ENCODE results near the gene GNG7.
A peak's percentile ranks its signal among the peaks of the same experiment; 100 is the strongest.
"Not testable (repeated sequence)": the region's sequence is repeated elsewhere in the genome, so short reads cannot be mapped to it uniquely, and the experiment has no call there.

The GNG7 gene

GRCh38 chr19:2582984-2583956 is 119.2 kb downstream of the GNG7 start:
- H3K27ac ChIP-seq (ENCODE audit: low read length): no peak overlapping the region
- no peaks in the 10 kb centered on the region for H3K79me2 ChIP-seq (ENCODE audit: low read length)
- no peaks in the 10 kb centered on the region for H3K9me2 ChIP-seq (replicated peaks; ENCODE audit: insufficient read depth, low read length)
- H3K9ac ChIP-seq (ENCODE audit: low read length): no peak overlapping the region
- H3K4me2 ChIP-seq (ENCODE audit: low read depth, low read length): no peak overlapping the region
- H3F3A ChIP-seq (ENCODE audit: insufficient read depth, low read length): no peaks in the 10 kb centered on the region
- TF ChIP-seq CTCF (IDR thresholded peaks at IDR 0.05; ENCODE audit: low read length) (no peak), EZH2 (optimal IDR thresholded peaks at IDR 0.05; ENCODE audit: low read depth, low read length) (no peak), EZH2phosphoT487 (IDR thresholded peaks at IDR 0.05; ENCODE audit: low read length) (no peak)
- no peaks in the 10 kb centered on the region for H3K9me3 ChIP-seq (replicated peaks; ENCODE audit: insufficient read depth, low read length)
- H3K36me3 ChIP-seq (replicated peaks; ENCODE audit: insufficient read depth, low read length): no peaks in the 10 kb centered on the region
- no peak overlapping the region for H2AFZ ChIP-seq (ENCODE audit: low read length)
- no peak for DNase-seq
- no peaks in the 10 kb centered on the region for H3K27me3 ChIP-seq (replicated peaks; ENCODE audit: insufficient read depth, low read length)
- H4K20me1 ChIP-seq (ENCODE audit: insufficient read depth, low read length): no peaks in the 10 kb centered on the region
- no peaks in the 10 kb centered on the region for H3K4me1 ChIP-seq (ENCODE audit: low read length)
- no peak overlapping the region for H3K4me3 ChIP-seq (ENCODE audit: low read length)

GRCh38 chr19:2580396-2580795 is 122.1 kb downstream of the GNG7 start:
- H3K9me3 ChIP-seq (replicated peaks; ENCODE audit: insufficient read depth, low read length); H2AFZ ChIP-seq (ENCODE audit: low read length); H3K4me3 ChIP-seq (ENCODE audit: low read length); H3K4me2 ChIP-seq (ENCODE audit: low read depth, low read length); H3F3A ChIP-seq (ENCODE audit: insufficient read depth, low read length); H3K27ac ChIP-seq (ENCODE audit: low read length); H3K9ac ChIP-seq (ENCODE audit: low read length); H3K9me2 ChIP-seq (replicated peaks; ENCODE audit: insufficient read depth, low read length); H3K36me3 ChIP-seq (replicated peaks; ENCODE audit: insufficient read depth, low read length); H3K79me2 ChIP-seq (ENCODE audit: low read length); H3K4me1 ChIP-seq (ENCODE audit: low read length); DNase-seq; H3K27me3 ChIP-seq (replicated peaks; ENCODE audit: insufficient read depth, low read length); H4K20me1 ChIP-seq (ENCODE audit: insufficient read depth, low read length): not testable (repeated sequence)

GRCh38 chr19:2579678-2580280 is 122.7 kb downstream of the GNG7 start:
- Histone ChIP-seq H3K27me3 (replicated peaks; ENCODE audit: insufficient read depth, low read length) (no peaks in the 10 kb centered on the region), H3K27ac (ENCODE audit: low read length) (no peak overlapping the region), H3K9me3 (replicated peaks; ENCODE audit: insufficient read depth, low read length) (no peaks in the 10 kb centered on the region), H3K36me3 (replicated peaks; ENCODE audit: insufficient read depth, low read length) (no peaks in the 10 kb centered on the region), H3K9me2 (replicated peaks; ENCODE audit: insufficient read depth, low read length) (no peaks in the 10 kb centered on the region), H3K4me1 (ENCODE audit: low read length) (no peaks in the 10 kb centered on the region), H3K4me3 (ENCODE audit: low read length) (no peak overlapping the region), H3F3A (ENCODE audit: insufficient read depth, low read length) (no peaks in the 10 kb centered on the region), H4K20me1 (ENCODE audit: insufficient read depth, low read length) (no peaks in the 10 kb centered on the region), H3K79me2 (ENCODE audit: low read length) (no peaks in the 10 kb centered on the region), H2AFZ (ENCODE audit: low read length) (no peak overlapping the region), H3K4me2 (ENCODE audit: low read depth, low read length) (peak overlapping the region; percentile 53; the same call in 1 of the 2 replicates), H3K9ac (ENCODE audit: low read length) (no peak overlapping the region)
- TF ChIP-seq EZH2phosphoT487 (IDR thresholded peaks at IDR 0.05; ENCODE audit: low read length): no peak
- TF ChIP-seq EZH2 (optimal IDR thresholded peaks at IDR 0.05; ENCODE audit: low read depth, low read length): no peak
- TF ChIP-seq CTCF (IDR thresholded peaks at IDR 0.05; ENCODE audit: low read length): no peak; the same call in 1 of the 2 replicates
- DNase-seq: no peak

Data from MM.1S (cell line).